ENCODE data around the gene EYA2. TPM values are rescaled to one million over a fixed set of nuclear protein-coding genes. Genes with fewer than 3 reads are reported as not detected.

EYA2 gene, protein sequence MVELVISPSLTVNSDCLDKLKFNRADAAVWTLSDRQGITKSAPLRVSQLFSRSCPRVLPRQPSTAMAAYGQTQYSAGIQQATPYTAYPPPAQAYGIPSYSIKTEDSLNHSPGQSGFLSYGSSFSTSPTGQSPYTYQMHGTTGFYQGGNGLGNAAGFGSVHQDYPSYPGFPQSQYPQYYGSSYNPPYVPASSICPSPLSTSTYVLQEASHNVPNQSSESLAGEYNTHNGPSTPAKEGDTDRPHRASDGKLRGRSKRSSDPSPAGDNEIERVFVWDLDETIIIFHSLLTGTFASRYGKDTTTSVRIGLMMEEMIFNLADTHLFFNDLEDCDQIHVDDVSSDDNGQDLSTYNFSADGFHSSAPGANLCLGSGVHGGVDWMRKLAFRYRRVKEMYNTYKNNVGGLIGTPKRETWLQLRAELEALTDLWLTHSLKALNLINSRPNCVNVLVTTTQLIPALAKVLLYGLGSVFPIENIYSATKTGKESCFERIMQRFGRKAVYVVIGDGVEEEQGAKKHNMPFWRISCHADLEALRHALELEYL
- not detected for polyA plus RNA-seq (ENCODE audit: low read depth in 6 of 6)

DNA sequence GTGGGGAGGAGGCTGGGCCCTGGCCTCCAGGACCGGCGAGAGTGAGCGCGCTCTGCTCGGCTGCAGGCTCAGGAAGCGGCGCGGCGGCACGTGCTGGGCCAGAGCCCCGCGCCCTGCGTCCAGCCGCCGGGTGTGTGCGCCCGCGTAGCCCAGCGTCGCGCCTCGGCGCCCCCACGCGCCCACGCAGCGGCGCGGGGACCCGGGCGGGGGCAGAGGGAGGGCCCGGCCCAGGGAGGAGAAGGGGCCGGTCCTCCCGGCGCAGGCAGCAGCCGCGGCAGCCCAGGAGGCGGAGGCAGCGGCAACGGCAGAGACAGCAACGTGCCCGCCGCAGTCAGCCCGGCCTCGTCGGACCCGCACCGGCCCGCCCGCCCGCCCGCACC, at the start of gene EYA2:
EYA2 (plus strand) TSS at position 265 of the 380 bp plus-strand sequence. CDS start 95,168 bp downstream, outside the sequence.
- Mint-ChIP-seq H3K4me1 (peaks cover 0 to 3% (median 3%) of the 10 kb centered on the region in 3 donors), H3K9me3 (peaks cover 0 to 13% (median 6%) of the 10 kb centered on the region in 7 donors), H3K27me3 (peaks cover 54 to 79% (median 59%) of the 10 kb centered on the region in 3 donors), H3K27ac (no peak within 1 kb of the TSS), H3K36me3 (peaks cover 0 to 5% of the 10 kb centered on the region in 2 donors), H3K4me3 (peak within 1 kb of the TSS in 1 of 8 donors; percentile 77)
- ATAC-seq (ENCODE audit: low read depth in 2 of 2) (no peak), DNase-seq (no peak)

GRCh38 chr20:46844965-46845364, 49.7 kb upstream of the EYA2 start:
- Mint-ChIP-seq H3K4me3 (no peak overlapping the region), H3K9me3 (peaks cover 1 to 16% (median 5%) of the 10 kb centered on the region in 7 donors), H3K4me1 (no peaks in the 10 kb centered on the region), H3K27me3 (peaks cover 10 to 18% (median 15%) of the 10 kb centered on the region in 3 donors), H3K27ac (no peak overlapping the region), H3K36me3 (no peaks in the 10 kb centered on the region)
- DNase-seq (no peak), ATAC-seq (ENCODE audit: low read depth in 2 of 2) (no peak)

DNA sequence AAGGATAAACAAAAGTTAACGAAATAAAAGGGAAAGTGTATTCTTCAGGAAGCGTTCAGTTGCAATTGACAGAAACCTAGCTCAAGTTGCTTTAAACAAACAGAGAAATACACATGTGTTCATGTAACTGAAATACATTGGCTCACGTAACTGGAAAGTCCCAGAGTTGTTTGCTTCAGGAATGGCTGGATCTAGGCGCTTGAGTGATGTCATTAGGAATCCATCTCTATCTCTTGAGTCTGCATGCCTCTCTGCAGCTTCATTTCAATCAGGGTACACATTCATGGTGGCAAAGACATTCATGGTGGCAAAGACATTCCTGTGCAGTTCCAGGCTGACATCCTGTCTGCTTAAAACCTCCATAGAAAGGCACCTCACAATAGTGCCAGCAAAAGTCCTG, 45.4 kb upstream of the EYA2 start:
- H3K27me3 Mint-ChIP-seq = peaks cover 9 to 24% (median 16%) of the 10 kb centered on the region in 3 donors
- no peak for DNase-seq
- no peak overlapping the region for H3K4me3 Mint-ChIP-seq
- no peaks in the 10 kb centered on the region for H3K4me1 Mint-ChIP-seq
- no peaks in the 10 kb centered on the region for H3K36me3 Mint-ChIP-seq
- no peak for ATAC-seq (ENCODE audit: low read depth in 2 of 2)
- H3K9me3 Mint-ChIP-seq = peaks cover 2 to 16% (median 8%) of the 10 kb centered on the region in 7 donors
- no peak overlapping the region for H3K27ac Mint-ChIP-seq

- H3K27me3 Mint-ChIP-seq = peaks cover 9 to 24% (median 11%) of the 10 kb centered on the region in 3 donors
- H3K9me3 Mint-ChIP-seq = peaks cover 2 to 16% (median 8%) of the 10 kb centered on the region in 7 donors
- H3K4me1 Mint-ChIP-seq = no peaks in the 10 kb centered on the region
- no peak overlapping the region for H3K27ac Mint-ChIP-seq
- DNase-seq (no peak), ATAC-seq (ENCODE audit: low read depth in 2 of 2) (no peak)
- no peaks in the 10 kb centered on the region for H3K36me3 Mint-ChIP-seq
- no peak overlapping the region for H3K4me3 Mint-ChIP-seq
Measured at GRCh38 chr20:46849751-46850150, 44.9 kb upstream of the EYA2 start.

DNA sequence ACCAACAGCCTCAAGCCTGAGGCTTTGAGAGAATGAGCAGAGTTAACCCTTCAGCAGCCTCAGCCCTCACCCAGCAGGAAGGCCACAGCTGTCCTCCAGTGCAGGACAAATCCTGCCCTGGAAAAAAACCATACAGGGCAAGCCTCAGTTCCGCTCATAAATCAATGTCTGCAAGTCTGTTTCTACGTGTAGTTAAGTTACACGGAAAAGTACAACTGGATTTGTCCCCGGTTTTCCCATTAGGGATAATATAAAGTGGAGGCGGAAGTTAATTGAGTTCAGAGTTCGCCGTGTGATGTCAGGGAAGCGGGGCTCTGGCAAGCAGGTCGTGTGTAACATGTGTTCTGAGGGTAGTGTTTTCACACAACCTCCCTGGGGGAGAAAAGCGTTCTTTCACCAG, 44.2 kb upstream of the EYA2 start:
- peaks cover 8 to 24% (median 9%) of the 10 kb centered on the region in 3 donors for H3K27me3 Mint-ChIP-seq
- no peaks in the 10 kb centered on the region for H3K36me3 Mint-ChIP-seq
- no peak overlapping the region for H3K4me3 Mint-ChIP-seq
- peaks cover 0 to 16% (median 8%) of the 10 kb centered on the region in 7 donors for H3K9me3 Mint-ChIP-seq
- no peak overlapping the region for H3K27ac Mint-ChIP-seq
- no peak for ATAC-seq (ENCODE audit: low read depth in 2 of 2)
- DNase-seq = no peak
- no peaks in the 10 kb centered on the region for H3K4me1 Mint-ChIP-seq

DNA sequence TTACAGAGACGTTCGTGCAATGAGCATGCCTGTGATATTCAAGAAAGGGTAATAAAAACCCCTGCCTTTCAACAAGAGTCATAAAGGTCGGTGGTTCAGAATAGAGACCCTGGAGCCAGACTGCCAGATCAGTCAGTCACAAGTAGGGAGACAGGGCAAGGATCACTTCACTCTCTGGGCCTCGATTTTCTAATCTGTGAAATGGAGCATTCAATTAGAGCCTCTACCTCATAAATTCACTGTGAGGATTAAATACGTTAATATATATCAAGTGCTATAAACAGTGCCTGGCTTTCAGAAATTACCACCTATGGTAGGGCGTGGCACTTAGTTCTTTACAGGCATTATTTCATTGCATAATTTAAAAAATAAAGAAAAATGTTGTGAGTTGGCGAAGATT, 43.7 kb upstream of the EYA2 start:
- ATAC-seq (ENCODE audit: low read depth in 2 of 2) (no peak), DNase-seq (no peak)
- peaks cover 6 to 26% (median 8%) of the 10 kb centered on the region in 3 donors for H3K27me3 Mint-ChIP-seq
- peaks cover 0 to 16% (median 8%) of the 10 kb centered on the region in 7 donors for H3K9me3 Mint-ChIP-seq
- no peaks in the 10 kb centered on the region for H3K36me3 Mint-ChIP-seq
- H3K4me3 Mint-ChIP-seq = no peak overlapping the region
- H3K4me1 Mint-ChIP-seq = no peaks in the 10 kb centered on the region
- H3K27ac Mint-ChIP-seq = no peak overlapping the region

DNA sequence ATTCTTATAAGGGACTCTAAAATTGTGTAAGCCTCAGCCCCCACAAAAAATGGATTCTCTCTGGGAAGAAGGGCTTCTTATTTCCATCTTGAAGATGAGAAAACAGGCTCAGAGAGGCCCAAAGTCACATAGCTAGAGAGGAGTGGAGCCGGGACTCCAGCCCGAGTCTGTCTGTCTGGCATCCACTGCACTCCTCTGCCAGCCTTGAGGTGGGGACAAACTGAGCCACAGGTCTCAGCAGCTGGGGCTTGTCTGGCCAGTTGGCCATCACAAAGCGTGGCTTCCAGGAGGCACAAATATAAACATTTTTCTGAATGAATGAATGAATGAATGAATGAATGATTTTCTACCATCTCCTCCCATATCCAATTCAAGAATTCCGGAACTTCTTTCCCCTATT, 42.9 kb upstream of the EYA2 start:
- no peak overlapping the region for H3K27ac Mint-ChIP-seq
- H3K36me3 Mint-ChIP-seq = no peaks in the 10 kb centered on the region
- peaks cover 0 to 16% (median 8%) of the 10 kb centered on the region in 7 donors for H3K9me3 Mint-ChIP-seq
- peaks cover 4 to 24% (median 8%) of the 10 kb centered on the region in 3 donors for H3K27me3 Mint-ChIP-seq
- H3K4me1 Mint-ChIP-seq = no peaks in the 10 kb centered on the region
- ATAC-seq (ENCODE audit: low read depth in 2 of 2) = no peak
- no peak for DNase-seq
- no peak overlapping the region for H3K4me3 Mint-ChIP-seq

GRCh38 chr20:46852313-46852712, 42.3 kb upstream of the EYA2 start:
- no peaks in the 10 kb centered on the region for H3K36me3 Mint-ChIP-seq
- no peak overlapping the region for H3K27ac Mint-ChIP-seq
- H3K9me3 Mint-ChIP-seq = peaks cover 0 to 16% (median 6%) of the 10 kb centered on the region in 7 donors
- H3K27me3 Mint-ChIP-seq = peaks cover 4 to 24% (median 8%) of the 10 kb centered on the region in 3 donors
- H3K4me3 Mint-ChIP-seq = no peak overlapping the region
- DNase-seq (no peak), ATAC-seq (ENCODE audit: low read depth in 2 of 2) (no peak)
- H3K4me1 Mint-ChIP-seq = no peaks in the 10 kb centered on the region

DNA sequence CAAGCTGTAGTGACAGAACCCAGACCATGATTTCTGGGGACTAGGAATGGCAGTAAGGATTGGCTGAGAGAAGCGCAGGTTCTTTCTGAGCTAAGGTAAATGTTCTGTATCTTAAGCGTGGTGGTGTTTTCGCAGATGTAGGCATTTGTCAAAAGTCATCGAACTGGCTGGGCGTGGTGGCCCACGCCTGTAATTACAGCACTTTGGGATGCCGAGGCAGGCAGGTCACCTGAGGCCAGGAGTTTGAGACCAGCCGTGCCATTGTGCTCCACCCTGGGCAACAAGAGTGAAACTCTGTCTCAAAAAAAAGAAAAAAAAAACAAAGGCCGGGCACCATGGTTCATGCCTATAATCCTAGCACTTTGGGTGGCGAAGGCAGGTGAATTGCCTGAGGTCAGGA, 40.7 kb upstream of the EYA2 start:
- Mint-ChIP-seq H3K27ac (no peak overlapping the region), H3K4me1 (no peaks in the 10 kb centered on the region), H3K4me3 (no peak overlapping the region), H3K9me3 (peaks cover 0 to 7% (median 5%) of the 10 kb centered on the region in 7 donors), H3K36me3 (no peaks in the 10 kb centered on the region), H3K27me3 (peaks cover 4 to 21% (median 8%) of the 10 kb centered on the region in 3 donors)
- ATAC-seq (ENCODE audit: low read depth in 2 of 2) = no peak
- no peak for DNase-seq

DNA sequence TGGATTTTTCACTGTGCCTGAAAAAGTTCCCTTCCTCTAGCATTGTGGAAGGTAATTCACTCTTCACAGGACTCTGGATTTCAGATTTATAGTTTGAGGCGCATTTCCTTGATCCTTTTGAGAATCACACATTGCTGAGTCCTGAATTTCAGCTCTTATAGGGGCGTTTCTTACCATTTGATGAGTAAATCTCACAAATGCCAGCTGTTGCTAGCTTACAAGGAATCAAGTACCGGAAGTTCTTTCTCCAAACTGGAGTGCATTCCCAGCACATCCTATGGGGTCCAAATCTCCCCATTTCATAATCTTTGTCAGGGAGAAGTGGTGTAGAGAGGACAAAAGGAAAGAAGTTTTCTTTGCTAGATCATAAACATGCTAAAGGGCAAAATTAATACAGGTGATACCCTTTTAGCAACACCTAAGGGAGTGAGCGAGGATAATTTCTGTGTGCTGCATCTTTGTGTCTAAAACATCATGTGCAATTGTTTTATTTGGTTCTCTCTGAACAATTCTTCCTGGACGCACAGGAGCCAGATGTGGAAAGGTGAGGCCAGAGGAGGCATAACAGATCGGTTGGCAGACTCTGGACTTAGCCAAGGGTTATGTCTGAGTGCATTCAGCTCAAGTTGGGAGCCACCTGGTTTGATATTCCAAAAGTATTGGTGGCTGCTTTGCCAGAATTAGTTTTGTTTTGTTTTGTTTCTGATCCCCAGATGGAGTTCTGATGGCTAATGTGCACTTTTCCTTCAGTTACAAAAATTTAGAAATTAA, 37.4 kb upstream of the EYA2 start:
- Mint-ChIP-seq H3K27me3 (peaks cover 0 to 16% (median 9%) of the 10 kb centered on the region in 3 donors), H3K4me1 (no peaks in the 10 kb centered on the region), H3K9me3 (peaks cover 0 to 7% (median 3%) of the 10 kb centered on the region in 7 donors), H3K4me3 (no peak overlapping the region), H3K27ac (no peak overlapping the region), H3K36me3 (no peaks in the 10 kb centered on the region)
- no peak for ATAC-seq (ENCODE audit: low read depth in 2 of 2)
- DNase-seq = no peak

GRCh38 chr20:46865824-46866223, 28.8 kb upstream of the EYA2 start:
- H3K9me3 Mint-ChIP-seq = peaks cover 5 to 42% (median 10%) of the 10 kb centered on the region in 7 donors
- no peak overlapping the region for H3K4me3 Mint-ChIP-seq
- DNase-seq (no peak), ATAC-seq (ENCODE audit: low read depth in 2 of 2) (no peak)
- H3K4me1 Mint-ChIP-seq = no peaks in the 10 kb centered on the region
- peaks cover 17 to 40% (median 33%) of the 10 kb centered on the region in 3 donors for H3K27me3 Mint-ChIP-seq
- peaks cover 6 to 15% of the 10 kb centered on the region in 2 donors for H3K36me3 Mint-ChIP-seq
- no peak overlapping the region for H3K27ac Mint-ChIP-seq

DNA sequence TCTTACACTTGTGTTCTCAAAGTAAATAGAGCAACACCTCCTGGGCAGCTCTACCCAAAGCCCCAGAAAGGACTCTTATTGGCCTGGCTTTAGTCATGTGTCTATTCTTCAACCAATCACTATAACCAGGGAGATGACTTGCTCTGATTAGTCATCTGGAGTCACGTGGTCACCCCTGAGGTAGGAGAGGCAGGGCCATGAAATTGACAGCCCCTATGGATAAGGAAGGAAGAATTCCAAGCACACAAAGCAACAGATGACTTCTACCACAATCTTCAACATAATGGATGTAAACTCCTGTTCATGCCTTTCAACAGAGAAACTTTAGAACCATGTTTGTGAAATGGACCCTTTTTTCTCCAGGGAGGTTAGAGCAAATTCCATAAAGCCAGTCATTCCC, 24.6 kb upstream of the EYA2 start:
- no peaks in the 10 kb centered on the region for H3K4me1 Mint-ChIP-seq
- H3K27me3 Mint-ChIP-seq = peaks cover 27 to 43% (median 31%) of the 10 kb centered on the region in 3 donors
- no peak overlapping the region for H3K4me3 Mint-ChIP-seq
- peaks cover 5 to 29% (median 13%) of the 10 kb centered on the region in 7 donors for H3K9me3 Mint-ChIP-seq
- H3K36me3 Mint-ChIP-seq = peaks cover 6 to 15% of the 10 kb centered on the region in 2 donors
- ATAC-seq (ENCODE audit: low read depth in 2 of 2) (no peak), DNase-seq (no peak)
- H3K27ac Mint-ChIP-seq = no peak overlapping the region

All from naive B cell (primary cell).